IMR-90 (cell line): ENCODE measurements around the gene PACS1. TPM values are rescaled to one million over a fixed set of nuclear protein-coding genes. Genes with fewer than 3 reads are reported as not detected.

Experiments used
- ATAC-seq: fragments of 200-7000 bp; cut with Tn5 transposase; 2 replicates; pipeline ENCODE4 v1.9.1; 2020; ENCODE audit warnings: low read depth, mild to moderate bottlenecking, moderate library complexity
- BruUV-seq: library from RNA; stranded (reverse); fragments of 400-500 nt; replicated peaks from 2 replicates; lab custom pipeline; 2021; lab: Mats Ljungman, UMichigan
- CTCF ChIA-PET: fragments of 300-600 bp; formaldehyde crosslinking; extraction: SDS; loops from one replicate; lab custom pipeline; 2021; ENCODE audit warnings: antibody characterized with exemption; lab: Yijun Ruan, JAX
- POLR2A ChIA-PET: fragments of 300-600 bp; sonication (Branson Sonifier 250); formaldehyde crosslinking; loops from one replicate; lab custom pipeline; 2022; ENCODE audit warnings: antibody characterized with exemption; ENCODE audit not compliant: unreplicated experiment; lab: Charles Lee
- DNase-seq: peaks from one replicate; pipeline ENCODE4 v3.0.0; 2013
- H2AFZ ChIP-seq: replicated peaks from 2 replicates; pipeline ENCODE3; 2013; ENCODE audit warnings: low read length, mild to moderate bottlenecking; ENCODE audit not compliant: poor library complexity
- H2AK5ac ChIP-seq: 2 replicates; pipeline ENCODE4 v1.6.1; 2013; ENCODE audit warnings: low read depth, low read length, inconsistent platforms
- H2AK9ac ChIP-seq: replicated peaks from 2 replicates; pipeline ENCODE3; 2013; ENCODE audit warnings: mild to moderate bottlenecking, low read depth, low read length, moderate library complexity; ENCODE audit not compliant: poor library complexity
- H2BK120ac ChIP-seq: 2 replicates; pipeline ENCODE4 v1.6.1; 2013; ENCODE audit warnings: low read depth, low read length, inconsistent platforms
- H2BK15ac ChIP-seq: 3 replicates; pipeline ENCODE4 v1.6.1; 2013; ENCODE audit warnings: low read depth, low read length, inconsistent platforms
- H2BK20ac ChIP-seq: 2 replicates; pipeline ENCODE4 v1.6.1; 2013; ENCODE audit warnings: low read depth, mild to moderate bottlenecking, inconsistent platforms, low read length, moderate library complexity
- H2BK5ac ChIP-seq: 2 replicates; pipeline ENCODE4 v1.6.1; 2013; ENCODE audit warnings: mild to moderate bottlenecking, low read depth, low read length, inconsistent platforms; ENCODE audit not compliant: poor library complexity, severe bottlenecking
- H3K14ac ChIP-seq: replicated peaks from 2 replicates; pipeline ENCODE4 v1.6.1; 2013; ENCODE audit warnings: low read depth, low read length, inconsistent platforms
- H3K18ac ChIP-seq: 2 replicates; pipeline ENCODE4 v1.6.1; 2013; ENCODE audit warnings: low read depth, low read length, control low read depth
- H3K23ac ChIP-seq: 2 replicates; pipeline ENCODE4 v1.6.1; 2013; ENCODE audit warnings: low read depth, low read length, inconsistent platforms
- H3K27ac ChIP-seq: 2 replicates; pipeline ENCODE4 v1.5.1; 2013; ENCODE audit warnings: mild to moderate bottlenecking, control low read depth, low read length; ENCODE audit not compliant: insufficient read depth
- H3K27me3 ChIP-seq: 2 replicates; pipeline ENCODE4 v1.6.1; 2013; ENCODE audit warnings: low read length; ENCODE audit not compliant: control insufficient read depth, insufficient read depth
- H3K36me3 ChIP-seq: 2 replicates; pipeline ENCODE4 v1.6.1; 2013; ENCODE audit warnings: low read length, mixed read lengths; ENCODE audit not compliant: control insufficient read depth, insufficient read depth
- H3K4ac ChIP-seq: 2 replicates; pipeline ENCODE4 v1.6.1; 2013; ENCODE audit warnings: low read depth, low read length, inconsistent platforms
- H3K4me1 ChIP-seq: 2 replicates; pipeline ENCODE4 v1.6.1; 2013; ENCODE audit warnings: low read length, mixed read lengths; ENCODE audit not compliant: control insufficient read depth, insufficient read depth
- H3K4me2 ChIP-seq: 2 replicates; pipeline ENCODE4 v1.6.1; 2013; ENCODE audit warnings: low read depth, mild to moderate bottlenecking, control low read depth, low read length, moderate library complexity
- H3K4me3 ChIP-seq: 2 replicates; pipeline ENCODE4 v1.5.1; 2013; ENCODE audit warnings: low read depth, mild to moderate bottlenecking, control low read depth, low read length, moderate library complexity; ENCODE audit not compliant: insufficient read depth
- H3K56ac ChIP-seq: 2 replicates; pipeline ENCODE4 v1.6.1; 2013; ENCODE audit warnings: low read length, inconsistent platforms; ENCODE audit not compliant: insufficient read depth; ENCODE audit errors: extremely low read depth
- H3K79me1 ChIP-seq, 2 experiments: 2 replicates each; pipeline ENCODE4 v1.6.1; 2013; ENCODE audit warnings: low read length in 2 of 2, inconsistent platforms in 1 of 2, low read depth in 1 of 2
- H3K9ac ChIP-seq: 2 replicates; pipeline ENCODE4 v1.6.1; 2013; ENCODE audit warnings: low read depth, low read length, control low read depth
- H3K9me1 ChIP-seq: 2 replicates; pipeline ENCODE4 v1.6.1; 2013; ENCODE audit warnings: low read length, inconsistent platforms; ENCODE audit not compliant: insufficient read depth
- H3K9me3 ChIP-seq: 2 replicates; pipeline ENCODE4 v1.6.1; 2013; ENCODE audit warnings: low read length; ENCODE audit not compliant: control insufficient read depth, insufficient read depth
- H4K20me1 ChIP-seq: 2 replicates; pipeline ENCODE4 v1.6.1; 2013; ENCODE audit warnings: low read length, inconsistent platforms; ENCODE audit not compliant: insufficient read depth
- H4K5ac ChIP-seq: 2 replicates; pipeline ENCODE4 v1.6.1; 2013; ENCODE audit warnings: mild to moderate bottlenecking, low read depth, low read length, control low read depth
- H4K8ac ChIP-seq, 2 experiments: 2 replicates each; pipeline ENCODE4 v1.6.1; 2013; ENCODE audit warnings: low read depth in 2 of 2, low read length in 2 of 2, control low read depth in 1 of 2, inconsistent platforms in 1 of 2
- H4K91ac ChIP-seq: 2 replicates; pipeline ENCODE4 v1.6.1; 2013; ENCODE audit warnings: low read depth, low read length, inconsistent platforms; ENCODE audit not compliant: insufficient read depth
- BHLHE40 ChIP-seq: fragments of 150-350 bp; IDR thresholded peaks from 2 replicates; pipeline ENCODE4 v1.6.1; 2016; ENCODE audit warnings: mild to moderate bottlenecking, low read depth, low read length
- MAZ ChIP-seq: IDR thresholded peaks from 2 replicates; pipeline ENCODE4 v1.6.1; 2012; ENCODE audit warnings: low read depth, mild to moderate bottlenecking, low read length, improper control_type of control experiment, moderate library complexity, borderline replicate concordance
- MXI1 ChIP-seq: IDR thresholded peaks from 2 replicates; pipeline ENCODE4 v1.6.1; 2012; ENCODE audit warnings: low read depth, mild to moderate bottlenecking, low read length, moderate library complexity, borderline replicate concordance
- NFE2L2 ChIP-seq: fragments of 150-350 bp; IDR thresholded peaks from 2 replicates; pipeline ENCODE4 v1.6.1; 2016; ENCODE audit warnings: low read depth, mild to moderate bottlenecking, low read length
- RCOR1 ChIP-seq: IDR thresholded peaks from 2 replicates; pipeline ENCODE4 v1.6.1; 2012; ENCODE audit warnings: mild to moderate bottlenecking, low read length, improper control_type of control experiment; ENCODE audit not compliant: insufficient replicate concordance
- WGBS, 2 experiments: methylation state at CpG; one replicate each; pipeline versions ENCODE4 v1.1.5 to v1.1.7; 2013; ENCODE audit warnings: missing lambda C conversion rate in 2 of 2; ENCODE audit not compliant: insufficient read length in 1 of 2; ENCODE audit errors: extremely low coverage in 2 of 2; 5-methylcytosine and 5-hydroxymethylcytosine counted together
- dilution Hi-C: fragments of 300-500 bp; cut with HindIII; formaldehyde crosslinking; loops from one replicate; pipeline ENCODE4 v1.14.3; 2018; ENCODE audit warnings: low sequenced_read_pairs; ENCODE audit not compliant: unreplicated experiment
- in situ Hi-C: fragments of 300-500 bp; cut with MboI; formaldehyde crosslinking; loops from 3 replicates; pipeline ENCODE4 v1.14.3; 2019; ENCODE audit warnings: low sequenced_read_pairs, inconsistent platforms, mixed read lengths
- intact Hi-C: fragments of 100-400 bp; cut with micrococcal nuclease; formaldehyde crosslinking; loops from 2 replicates; pipeline ENCODE4 v1.10.0; 2022
- polyA plus RNA-seq, 3 experiments: library from polyadenylated mRNA; depleted of rRNA; stranded (reverse); fragments of >200 nt; gene quantifications; 2 replicates each; pipeline ENCODE4 v1.2.3, GENCODE V29; 2012; ENCODE audit warnings: low replicate concordance in 1 of 3
- total RNA-seq: library from RNA; depleted of rRNA; stranded (reverse); fragments of >200 nt; gene quantifications from 2 replicates; pipeline ENCODE4 v1.2.3, GENCODE V29; 2012

PACS1 gene
- total and polyA plus RNA-seq, 2 of the 4 experiments (the other 2 are of a cell fraction), result 7.3 to 32.0 TPM

GRCh38 chr11:66286699-66287098, 216.6 kb downstream of the PACS1 start:
- TF ChIP-seq RCOR1 (no peak), BHLHE40 (no peak), NFE2L2 (no peak), MAZ (no peak), MXI1 (no peak)
- intact Hi-C loops, result no loop called here
- H3K9ac ChIP-seq, result no peak overlapping the region
- WGBS, 2 experiments, result 100% methylated on average over 1 of the region's 5 CpGs; no CpG with 5 or more reads in 1 of the 2 experiments
- DNase-seq (no peak), ATAC-seq (no peak)
- H2AK9ac ChIP-seq, result peak overlapping the region; percentile 66
- peak overlapping the region; percentile 35 for H2AFZ ChIP-seq
- no peak overlapping the region for H2BK120ac ChIP-seq
- no TSS peak for BruUV-seq
- peaks cover 16% of the 10 kb centered on the region; the same call in 1 of the 2 replicates for H3K36me3 ChIP-seq
- H3K4me2 ChIP-seq, result no peak overlapping the region
- 0 out of 2 replicates have a peak overlapping the region, but pooled peaks have one; percentile 15 for H2AK5ac ChIP-seq
- H3K9me1 ChIP-seq, result peaks cover 17% of the 10 kb centered on the region
- no peak overlapping the region for H4K5ac ChIP-seq
- H3K79me1 ChIP-seq, result peaks cover 15 to 44% of the 10 kb centered on the region in 2 experiments; a peak in 3 of 4 replicates
- peaks cover 30% of the 10 kb centered on the region for H4K20me1 ChIP-seq
- H3K18ac ChIP-seq, result no peak overlapping the region
- POLR2A ChIA-PET, result no interaction called here
- 0 out of 2 replicates have a peak overlapping the region, but pooled peaks have one; percentile 9 for H3K4ac ChIP-seq
- peak overlapping the region; percentile 31; the same call in 1 of the 2 replicates for H3K23ac ChIP-seq
- H3K9me3 ChIP-seq, result no peaks in the 10 kb centered on the region
- no peak overlapping the region for H2BK20ac ChIP-seq
- dilution Hi-C loops, result no loop called here
- no peak overlapping the region for H3K4me3 ChIP-seq
- H4K8ac ChIP-seq, result no peak overlapping the region
- no peak overlapping the region for H4K91ac ChIP-seq
- CTCF ChIA-PET, result no interaction called here
- in situ Hi-C loops, result no loop called here
- no peak overlapping the region for H3K56ac ChIP-seq
- no peak overlapping the region for H3K27ac ChIP-seq
- H3K27me3 ChIP-seq, result peaks cover 7% of the 10 kb centered on the region
- H3K14ac ChIP-seq, result no peak overlapping the region
- peaks cover 13% of the 10 kb centered on the region for H3K4me1 ChIP-seq
- H2BK15ac ChIP-seq, result no peak overlapping the region
- H2BK5ac ChIP-seq, result no peak overlapping the region
